SHP77 (cell line): ENCODE results near the gene LGALS14.
A peak's percentile ranks its signal among the peaks of the same experiment; 100 is the strongest.

Experiments
- DNase-seq, 2 experiments: peaks; one replicate each; lab custom pipeline; 2025; lab: John Stamatoyannopoulos, UW

The LGALS14 gene

GRCh38 chr19:39746836-39747529 lies 42.7 kb downstream of the LGALS14 start:
- peak; percentile 32 to 66 for DNase-seq

- DNase-seq: no peak
Observed at GRCh38 chr19:39749981-39750380, 45.7 kb downstream of the LGALS14 start.

GRCh38 chr19:39752390-39752789 lies 48.1 kb downstream of the LGALS14 start:
- no peak for DNase-seq

- no peak for DNase-seq
Observed at GRCh38 chr19:39752795-39753194, 48.5 kb downstream of the LGALS14 start.

- no peak for DNase-seq
Observed at GRCh38 chr19:39754544-39754943, 50.3 kb downstream of the LGALS14 start.

- DNase-seq: no peak
Observed at GRCh38 chr19:39754971-39755370, 50.7 kb downstream of the LGALS14 start.
